Measurements from ENCODE around the gene RNASET2. TPM values are rescaled to one million over a fixed set of nuclear protein-coding genes. Genes with fewer than 3 reads are reported as not detected.

Gene RNASET2
- polyA plus RNA-seq, 1 donor from 2014 or later = 73.9 TPM

GRCh38 chr6:166947251-166947650, 9.1 kb downstream of the RNASET2 start:
- H3F3A ChIP-seq (ENCODE audit: insufficient read depth, low read length, poor library complexity, severe bottlenecking) = no peaks in the 10 kb centered on the region
- no peak overlapping the region for H3K9ac ChIP-seq (ENCODE audit: low read length)
- no peak overlapping the region for H3K4me2 ChIP-seq (ENCODE audit: low read length)
- no peak overlapping the region for H3K4me3 ChIP-seq (ENCODE audit: low read length)
- no peak for TF ChIP-seq MXI1 (conservative IDR thresholded peaks at IDR 0.05; ENCODE audit: poor library complexity, severe bottlenecking)
- TF ChIP-seq EP300 (conservative IDR thresholded peaks at IDR 0.05; ENCODE audit: poor library complexity, severe bottlenecking) = no peak
- TF ChIP-seq REST (IDR thresholded peaks at IDR 0.05; ENCODE audit: borderline replicate concordance) = no peak
- no peak for TF ChIP-seq EZH2 (IDR thresholded peaks at IDR 0.05; ENCODE audit: borderline replicate concordance, insufficient read depth, low read length, poor library complexity, severe bottlenecking)
- no peak for TF ChIP-seq RAD21 (conservative IDR thresholded peaks at IDR 0.05)
- TF ChIP-seq SMC3 (conservative IDR thresholded peaks at IDR 0.05; ENCODE audit: poor library complexity) = no peak
- TF ChIP-seq TAF1 (IDR thresholded peaks at IDR 0.05; ENCODE audit: low read depth) = no peak
- no peak for TF ChIP-seq POLR2AphosphoS5 (IDR thresholded peaks at IDR 0.05)
- no peak for TF ChIP-seq CTCF (IDR thresholded peaks at IDR 0.05; ENCODE audit: poor library complexity, severe bottlenecking)
- H4K20me1 ChIP-seq (ENCODE audit: insufficient read depth) = no peaks in the 10 kb centered on the region
- no peak overlapping the region for H2AFZ ChIP-seq (ENCODE audit: low read depth, low read length)
- H3K36me3 ChIP-seq (ENCODE audit: insufficient read depth, low read length) = peaks cover 11% of the 10 kb centered on the region
- H3K27ac ChIP-seq (ENCODE audit: low read length) = no peak overlapping the region
- no peaks in the 10 kb centered on the region for H3K27me3 ChIP-seq (ENCODE audit: insufficient read depth, low read depth, low read length)
- no peaks in the 10 kb centered on the region for H3K79me2 ChIP-seq (replicated peaks; ENCODE audit: insufficient read depth, low read length)
- H3K9me2 ChIP-seq (ENCODE audit: insufficient read depth, low read length) = no peaks in the 10 kb centered on the region
- H3K9me3 ChIP-seq (ENCODE audit: low read length) = no peaks in the 10 kb centered on the region

DNA sequence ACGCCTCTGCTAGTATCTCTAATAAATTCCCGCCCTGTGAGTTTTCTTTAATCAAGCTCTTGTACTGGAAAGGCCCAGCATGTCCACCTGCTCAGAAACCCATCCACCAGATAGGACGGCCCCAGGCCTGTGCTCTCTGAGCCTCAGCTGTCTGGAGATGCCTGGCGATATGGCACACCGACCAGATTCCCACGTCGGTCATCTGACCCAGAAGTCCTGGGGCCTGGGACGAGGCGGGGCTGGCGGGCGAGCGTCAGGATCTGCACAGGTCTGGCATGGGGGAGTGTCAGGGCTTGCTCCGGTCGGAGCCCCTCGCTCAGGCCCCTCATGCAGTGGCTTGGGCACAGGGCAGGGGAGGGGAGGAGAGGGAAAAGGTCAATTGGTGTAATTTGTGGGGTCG, 10.2 kb downstream of the RNASET2 start:
- Histone ChIP-seq H3F3A (ENCODE audit: insufficient read depth, low read length, poor library complexity, severe bottlenecking) (no peaks in the 10 kb centered on the region), H3K4me3 (ENCODE audit: low read length) (no peak overlapping the region), H3K9me3 (ENCODE audit: low read length) (no peaks in the 10 kb centered on the region), H3K9ac (ENCODE audit: low read length) (no peak overlapping the region), H3K4me2 (ENCODE audit: low read length) (no peak overlapping the region), H3K27ac (ENCODE audit: low read length) (no peak overlapping the region), H3K79me2 (replicated peaks; ENCODE audit: insufficient read depth, low read length) (no peaks in the 10 kb centered on the region), H2AFZ (ENCODE audit: low read depth, low read length) (no peak overlapping the region), H3K9me2 (ENCODE audit: insufficient read depth, low read length) (no peaks in the 10 kb centered on the region), H4K20me1 (ENCODE audit: insufficient read depth) (no peaks in the 10 kb centered on the region), H3K27me3 (ENCODE audit: insufficient read depth, low read depth, low read length) (no peaks in the 10 kb centered on the region), H3K36me3 (ENCODE audit: insufficient read depth, low read length) (peaks cover 11% of the 10 kb centered on the region)
- TF ChIP-seq CTCF (IDR thresholded peaks at IDR 0.05; ENCODE audit: poor library complexity, severe bottlenecking) (no peak), RAD21 (conservative IDR thresholded peaks at IDR 0.05) (no peak), TAF1 (IDR thresholded peaks at IDR 0.05; ENCODE audit: low read depth) (no peak), SMC3 (conservative IDR thresholded peaks at IDR 0.05; ENCODE audit: poor library complexity) (no peak), EZH2 (IDR thresholded peaks at IDR 0.05; ENCODE audit: borderline replicate concordance, insufficient read depth, low read length, poor library complexity, severe bottlenecking) (no peak), MXI1 (conservative IDR thresholded peaks at IDR 0.05; ENCODE audit: poor library complexity, severe bottlenecking) (no peak), EP300 (conservative IDR thresholded peaks at IDR 0.05; ENCODE audit: poor library complexity, severe bottlenecking) (no peak), REST (IDR thresholded peaks at IDR 0.05; ENCODE audit: borderline replicate concordance) (no peak), POLR2AphosphoS5 (IDR thresholded peaks at IDR 0.05) (no peak)

Measured in neural cell (in vitro differentiated cells).